Heart left ventricle (tissue), 13 donors: ENCODE data around the gene KATNAL1.

ENCODE experiments used
- POLR2A ChIP-seq, 2 donors: fragments of 450-650 bp; IDR thresholded peaks; one replicate each; pipeline ENCODE4 v1.6.1; 2017; ENCODE audit warnings: antibody characterized with exemption in 2 of 2, mild to moderate bottlenecking in 2 of 2, moderate library complexity in 2 of 2
- TF ChIP-seq, protein P1 (sequence below), 12 donors: fragments of 200-600 bp; sonication (generic) in 4 of 12; IDR thresholded peaks; one replicate each; pipeline versions ENCODE4 v1.5.0 to v1.8.0; 2018 to 2022; ENCODE audit warnings: antibody characterized with exemption in 12 of 12, mild to moderate bottlenecking in 5 of 12
- donor health status: ischemic (EF 13 %, LVEDD 7.1; RV severe dilation, severe dysfunction).
- donor health status: DM: no; HTN: yes; CAD: no.
- donor health status: DM: no; HTN: no; CAD: no.
- donor health status: ischemic (EF 25% LVEDD 6.9; RV normal size, moderate dysfunction).
- donor health status: ischemic (EF 25% LVEDD 5.7; RV mildly dilated, moderate dysfunction).
- donor health status: ischemic (EF 35%, LVEDD 5.7; RV mildly dilated, moderate dysfunction).
- donor health status: nonischemic (EF 11% LVEDD 7.7; RV severe dilation, severe dysfunction).
- donor health status: DM: yes; HTN: yes; CAD: no.
- donor health status: PGD.
- donor health status: ischemic (EF 29% LVEDD 5.4; RV normal size, mild dysfunction).
- donor health status: nonischemic (EF 23%, LVEDD 6.1; RV moderate dilation, normal function).

DNA sequence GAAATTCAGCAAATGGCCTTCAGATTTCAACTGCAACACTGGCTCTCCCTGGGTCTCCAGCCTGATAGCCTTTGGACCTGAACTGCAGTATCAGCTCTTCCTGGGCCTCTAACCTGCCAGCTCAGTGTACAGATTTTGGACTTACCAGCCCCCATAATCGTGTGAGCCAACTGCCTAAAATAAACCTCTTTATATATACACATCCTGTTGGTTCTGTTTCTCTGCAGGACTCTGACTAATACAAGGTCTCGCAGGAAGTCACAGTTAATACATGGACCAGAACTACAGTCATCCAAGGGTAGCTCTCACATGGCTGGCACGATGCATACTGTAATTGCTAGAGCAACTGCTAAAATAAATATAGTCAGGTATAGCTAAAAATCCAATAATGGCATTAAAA, 85.1 kb downstream of the KATNAL1 start:
- TF ChIP-seq, protein P1, sequence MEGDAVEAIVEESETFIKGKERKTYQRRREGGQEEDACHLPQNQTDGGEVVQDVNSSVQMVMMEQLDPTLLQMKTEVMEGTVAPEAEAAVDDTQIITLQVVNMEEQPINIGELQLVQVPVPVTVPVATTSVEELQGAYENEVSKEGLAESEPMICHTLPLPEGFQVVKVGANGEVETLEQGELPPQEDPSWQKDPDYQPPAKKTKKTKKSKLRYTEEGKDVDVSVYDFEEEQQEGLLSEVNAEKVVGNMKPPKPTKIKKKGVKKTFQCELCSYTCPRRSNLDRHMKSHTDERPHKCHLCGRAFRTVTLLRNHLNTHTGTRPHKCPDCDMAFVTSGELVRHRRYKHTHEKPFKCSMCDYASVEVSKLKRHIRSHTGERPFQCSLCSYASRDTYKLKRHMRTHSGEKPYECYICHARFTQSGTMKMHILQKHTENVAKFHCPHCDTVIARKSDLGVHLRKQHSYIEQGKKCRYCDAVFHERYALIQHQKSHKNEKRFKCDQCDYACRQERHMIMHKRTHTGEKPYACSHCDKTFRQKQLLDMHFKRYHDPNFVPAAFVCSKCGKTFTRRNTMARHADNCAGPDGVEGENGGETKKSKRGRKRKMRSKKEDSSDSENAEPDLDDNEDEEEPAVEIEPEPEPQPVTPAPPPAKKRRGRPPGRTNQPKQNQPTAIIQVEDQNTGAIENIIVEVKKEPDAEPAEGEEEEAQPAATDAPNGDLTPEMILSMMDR (IDR thresholded peaks at IDR 0.05), result no peak
- no peak for TF ChIP-seq POLR2A (IDR thresholded peaks at IDR 0.05)
